Measurements from ENCODE around the gene HS2ST1.
"Not testable (repeated sequence)": the region's sequence is repeated elsewhere in the genome, so short reads cannot be mapped to it uniquely, and the experiment has no call there.

Gene HS2ST1

DNA sequence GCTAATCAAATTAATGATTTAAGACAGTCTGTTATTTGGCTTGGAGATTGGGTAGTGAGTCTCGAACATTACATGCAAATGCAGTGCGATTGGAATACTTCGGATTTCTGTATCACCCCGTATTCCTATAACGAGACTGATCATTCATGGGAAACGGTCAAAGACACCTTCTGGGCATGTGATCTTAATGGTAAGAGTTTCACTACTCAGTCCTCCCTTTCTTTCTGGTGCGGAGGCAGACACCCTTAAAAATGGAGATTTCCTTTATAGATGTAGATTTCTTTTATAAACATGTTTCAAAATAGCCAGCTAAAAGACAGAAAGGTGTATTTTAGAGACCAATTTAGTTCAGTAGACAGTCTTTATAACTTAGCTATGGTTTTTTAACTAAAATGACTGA is 74.4 kb downstream of the HS2ST1 start:
- no peaks in the 10 kb centered on the region for H3K36me3 ChIP-seq (ENCODE audit: control insufficient read depth, insufficient read depth, low read length)
- H3K4me3 ChIP-seq (ENCODE audit: low read length): no peak overlapping the region
- no peaks in the 10 kb centered on the region for H3K4me1 ChIP-seq (ENCODE audit: control insufficient read depth, insufficient read depth, low read length)
- no peak overlapping the region for H3K9ac ChIP-seq (ENCODE audit: low read length)
- H3K27ac ChIP-seq (ENCODE audit: low read depth, low read length): no peak overlapping the region
- H3K27me3 ChIP-seq (ENCODE audit: control insufficient read depth, insufficient read depth, low read length): no peaks in the 10 kb centered on the region

DNA sequence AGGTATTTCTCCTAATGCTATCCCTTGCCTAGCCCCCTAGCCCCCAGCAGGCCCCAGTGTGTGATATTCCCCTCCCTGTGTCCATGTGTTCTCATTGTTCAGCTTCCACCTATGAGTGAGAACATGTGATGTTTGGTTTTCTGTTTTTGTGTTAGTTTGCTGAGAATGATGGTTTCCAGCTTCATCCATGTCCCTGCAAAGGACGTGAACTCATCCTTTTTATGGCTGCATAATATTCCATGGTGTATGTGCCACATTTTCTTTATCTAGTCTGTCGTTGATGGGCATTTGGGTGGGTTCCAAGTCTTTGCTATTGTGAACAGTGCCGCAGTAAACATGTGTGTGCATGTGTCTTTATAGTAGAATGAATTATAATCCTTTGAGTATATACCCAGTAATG is 75.3 kb downstream of the HS2ST1 start:
- H3K4me1 ChIP-seq (ENCODE audit: control insufficient read depth, insufficient read depth, low read length); H3K9ac ChIP-seq (ENCODE audit: low read length); H3K27me3 ChIP-seq (ENCODE audit: control insufficient read depth, insufficient read depth, low read length); H3K36me3 ChIP-seq (ENCODE audit: control insufficient read depth, insufficient read depth, low read length); H3K27ac ChIP-seq (ENCODE audit: low read depth, low read length); H3K4me3 ChIP-seq (ENCODE audit: low read length): not testable (repeated sequence)

DNA sequence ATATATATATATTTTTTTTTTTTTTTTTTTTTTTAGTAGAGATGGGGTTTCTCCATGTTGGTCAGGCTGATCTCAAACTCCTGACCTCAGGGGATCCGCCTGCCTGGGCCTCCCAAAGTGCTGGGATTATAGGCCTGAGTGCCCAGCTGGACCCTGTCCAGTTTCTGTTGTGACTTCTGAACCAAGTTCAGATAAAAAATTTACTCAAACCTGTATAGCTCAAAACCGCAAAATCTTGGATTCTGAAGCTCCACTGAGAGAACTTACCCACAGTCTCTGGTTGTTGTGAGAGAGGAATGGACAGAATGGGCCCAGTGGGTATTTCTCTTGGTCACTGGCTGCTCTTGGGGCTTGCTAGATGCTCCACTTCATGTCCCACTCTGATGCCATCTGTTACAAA is 76.4 kb downstream of the HS2ST1 start:
- Histone ChIP-seq H3K4me1 (ENCODE audit: control insufficient read depth, insufficient read depth, low read length) (no peaks in the 10 kb centered on the region), H3K36me3 (ENCODE audit: control insufficient read depth, insufficient read depth, low read length) (no peaks in the 10 kb centered on the region), H3K9ac (ENCODE audit: low read length) (no peak overlapping the region), H3K4me3 (ENCODE audit: low read length) (no peak overlapping the region), H3K27ac (ENCODE audit: low read depth, low read length) (no peak overlapping the region), H3K27me3 (ENCODE audit: control insufficient read depth, insufficient read depth, low read length) (no peaks in the 10 kb centered on the region)

DNA sequence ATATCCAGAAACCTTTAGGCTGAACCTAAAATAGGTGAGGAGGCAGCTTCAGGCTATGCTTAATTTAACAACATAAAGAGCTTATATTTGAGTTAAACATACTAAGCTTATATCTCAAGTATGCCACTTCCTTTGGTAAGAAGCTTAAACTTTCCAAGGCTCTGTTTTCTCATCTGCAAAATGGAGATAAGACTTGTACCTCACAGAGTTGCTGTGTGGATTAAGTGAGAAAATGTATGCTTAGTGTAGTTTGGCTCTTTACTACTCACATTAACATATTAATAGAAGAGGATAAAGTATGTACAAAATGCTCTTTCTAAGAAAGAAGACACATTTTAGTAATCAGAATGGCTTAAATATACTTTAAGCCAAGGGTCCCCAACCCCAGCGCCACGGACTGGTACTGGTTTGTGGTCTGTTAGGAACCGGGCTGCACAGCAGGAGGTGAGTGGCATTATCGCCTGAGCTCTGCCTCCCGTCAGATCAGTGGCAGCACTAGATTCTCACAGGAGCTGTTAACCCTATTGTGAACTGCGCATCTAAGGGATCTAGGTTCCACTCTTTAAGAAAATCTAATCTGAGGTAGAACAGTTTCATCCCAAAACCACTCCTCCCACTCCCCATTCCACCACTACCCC is 77.2 kb downstream of the HS2ST1 start:
- no peaks in the 10 kb centered on the region for H3K27me3 ChIP-seq (ENCODE audit: control insufficient read depth, insufficient read depth, low read length)
- H3K36me3 ChIP-seq (ENCODE audit: control insufficient read depth, insufficient read depth, low read length): no peaks in the 10 kb centered on the region
- no peaks in the 10 kb centered on the region for H3K4me1 ChIP-seq (ENCODE audit: control insufficient read depth, insufficient read depth, low read length)
- H3K9ac ChIP-seq (ENCODE audit: low read length): no peak overlapping the region
- no peak overlapping the region for H3K27ac ChIP-seq (ENCODE audit: low read depth, low read length)
- no peak overlapping the region for H3K4me3 ChIP-seq (ENCODE audit: low read length)

- H3K4me1 ChIP-seq (ENCODE audit: control insufficient read depth, insufficient read depth, low read length): no peaks in the 10 kb centered on the region
Observed at GRCh38 chr1:86992861-86993260, 78.4 kb downstream of the HS2ST1 start.

GRCh38 chr1:86993269-86993985 is 79.0 kb downstream of the HS2ST1 start:
- Histone ChIP-seq H3K9ac (ENCODE audit: low read length) (no peak overlapping the region), H3K27ac (ENCODE audit: low read depth, low read length) (no peak overlapping the region), H3K27me3 (ENCODE audit: control insufficient read depth, insufficient read depth, low read length) (no peaks in the 10 kb centered on the region)

More at GRCh38 chr1:86992861-86993260, 78.4 kb downstream of the HS2ST1 start:
- H3K9ac ChIP-seq (ENCODE audit: low read length): no peak overlapping the region
- no peaks in the 10 kb centered on the region for H3K36me3 ChIP-seq (ENCODE audit: control insufficient read depth, insufficient read depth, low read length)
- no peaks in the 10 kb centered on the region for H3K27me3 ChIP-seq (ENCODE audit: control insufficient read depth, insufficient read depth, low read length)
- no peak overlapping the region for H3K4me3 ChIP-seq (ENCODE audit: low read length)
- H3K27ac ChIP-seq (ENCODE audit: low read depth, low read length): no peak overlapping the region

DNA sequence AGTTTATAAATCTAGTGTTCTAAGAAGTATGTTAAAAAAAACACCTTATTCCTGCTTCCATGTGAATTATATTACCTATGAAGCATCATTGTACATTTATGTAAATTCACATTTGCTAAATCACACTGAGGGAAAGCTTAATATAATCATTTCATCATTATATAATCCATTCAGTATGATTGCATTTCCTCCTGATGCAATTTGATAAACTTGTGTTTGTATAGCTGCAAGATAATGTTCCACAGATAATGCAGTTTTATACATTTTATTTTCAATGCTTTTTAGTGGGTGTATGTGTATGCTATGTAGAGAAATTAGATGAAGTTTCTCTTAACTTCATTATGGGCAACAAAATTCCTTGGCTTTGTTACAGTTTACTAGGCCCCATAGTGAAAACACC is 79.6 kb downstream of the HS2ST1 start:
- H3K27me3 ChIP-seq (ENCODE audit: control insufficient read depth, insufficient read depth, low read length): no peaks in the 10 kb centered on the region
- no peaks in the 10 kb centered on the region for H3K36me3 ChIP-seq (ENCODE audit: control insufficient read depth, insufficient read depth, low read length)
- no peak overlapping the region for H3K4me3 ChIP-seq (ENCODE audit: low read length)
- no peak overlapping the region for H3K9ac ChIP-seq (ENCODE audit: low read length)
- H3K4me1 ChIP-seq (ENCODE audit: control insufficient read depth, insufficient read depth, low read length): no peaks in the 10 kb centered on the region
- no peak overlapping the region for H3K27ac ChIP-seq (ENCODE audit: low read depth, low read length)

More at GRCh38 chr1:86993269-86993985, 79.0 kb downstream of the HS2ST1 start:
- Histone ChIP-seq H3K4me3 (ENCODE audit: low read length) (no peak overlapping the region), H3K36me3 (ENCODE audit: control insufficient read depth, insufficient read depth, low read length) (no peaks in the 10 kb centered on the region), H3K4me1 (ENCODE audit: control insufficient read depth, insufficient read depth, low read length) (no peaks in the 10 kb centered on the region)

DNA sequence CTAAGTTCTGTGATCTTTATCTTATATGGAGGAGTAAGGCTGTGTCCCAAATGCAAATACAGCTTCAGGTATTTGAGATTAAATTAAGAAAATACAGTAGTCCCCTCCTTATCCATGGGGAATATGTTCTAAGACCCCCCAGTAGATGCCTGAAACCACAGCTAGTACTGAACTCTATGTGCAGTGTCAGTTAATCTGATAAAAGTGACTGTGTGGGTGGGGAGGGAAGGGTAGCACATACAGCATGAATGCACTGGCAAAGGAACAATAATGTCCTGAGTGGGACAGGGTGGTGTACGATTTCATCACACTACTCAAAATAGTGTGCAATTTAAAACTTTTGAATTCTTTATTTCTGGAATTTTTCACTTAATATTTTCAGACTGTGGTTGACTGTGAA is 83.1 kb downstream of the HS2ST1 start:
- H3K4me1 ChIP-seq (ENCODE audit: control insufficient read depth, insufficient read depth, low read length): no peaks in the 10 kb centered on the region
- H3K36me3 ChIP-seq (ENCODE audit: control insufficient read depth, insufficient read depth, low read length): no peaks in the 10 kb centered on the region
- no peak overlapping the region for H3K4me3 ChIP-seq (ENCODE audit: low read length)
- H3K27me3 ChIP-seq (ENCODE audit: control insufficient read depth, insufficient read depth, low read length): no peaks in the 10 kb centered on the region
- no peak overlapping the region for H3K27ac ChIP-seq (ENCODE audit: low read depth, low read length)
- H3K9ac ChIP-seq (ENCODE audit: low read length): no peak overlapping the region

DNA sequence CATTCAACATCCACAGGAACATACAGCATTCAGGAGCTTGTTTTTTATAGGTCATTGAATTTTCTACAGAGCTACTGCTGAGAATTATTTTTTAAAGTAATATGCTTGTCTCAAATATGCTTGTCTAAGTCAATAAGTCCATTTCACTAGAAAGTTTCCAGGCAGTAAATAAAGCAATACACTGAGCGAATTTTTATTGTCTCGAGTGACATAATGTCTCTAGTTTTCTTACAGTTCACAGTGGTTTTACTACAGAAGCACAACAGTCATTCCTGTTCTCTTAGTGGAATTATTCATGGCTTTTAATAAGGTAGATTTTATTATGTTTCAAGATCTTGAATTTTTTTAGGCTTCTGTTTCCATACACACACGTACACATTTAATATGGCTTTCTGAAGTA is 83.8 kb downstream of the HS2ST1 start:
- no peak overlapping the region for H3K4me3 ChIP-seq (ENCODE audit: low read length)
- no peaks in the 10 kb centered on the region for H3K36me3 ChIP-seq (ENCODE audit: control insufficient read depth, insufficient read depth, low read length)
- no peaks in the 10 kb centered on the region for H3K4me1 ChIP-seq (ENCODE audit: control insufficient read depth, insufficient read depth, low read length)
- H3K27me3 ChIP-seq (ENCODE audit: control insufficient read depth, insufficient read depth, low read length): no peaks in the 10 kb centered on the region
- no peak overlapping the region for H3K9ac ChIP-seq (ENCODE audit: low read length)
- no peak overlapping the region for H3K27ac ChIP-seq (ENCODE audit: low read depth, low read length)

DNA sequence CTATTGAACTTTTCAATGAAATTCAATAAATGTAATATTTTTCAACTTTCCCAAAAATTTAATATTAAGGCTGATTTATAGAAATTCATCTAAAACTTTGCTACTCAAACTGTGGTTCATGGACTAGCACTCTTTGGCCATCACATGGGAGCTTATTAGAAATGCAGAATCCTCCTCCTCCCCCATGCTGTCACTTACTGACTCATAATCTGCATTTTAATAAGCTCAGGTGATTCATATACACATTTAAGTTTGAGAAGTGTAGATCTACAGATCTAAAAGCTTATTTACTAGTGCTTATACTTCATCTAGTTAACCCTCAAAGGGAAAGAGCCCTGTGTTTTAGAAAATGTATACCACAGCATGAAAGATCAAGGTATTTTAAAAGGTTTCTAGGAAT is 84.3 kb downstream of the HS2ST1 start:
- Histone ChIP-seq H3K4me3 (ENCODE audit: low read length) (no peak overlapping the region), H3K9ac (ENCODE audit: low read length) (no peak overlapping the region), H3K27me3 (ENCODE audit: control insufficient read depth, insufficient read depth, low read length) (no peaks in the 10 kb centered on the region), H3K36me3 (ENCODE audit: control insufficient read depth, insufficient read depth, low read length) (no peaks in the 10 kb centered on the region), H3K4me1 (ENCODE audit: control insufficient read depth, insufficient read depth, low read length) (no peaks in the 10 kb centered on the region), H3K27ac (ENCODE audit: low read depth, low read length) (no peak overlapping the region)

- no peaks in the 10 kb centered on the region for H3K4me1 ChIP-seq (ENCODE audit: control insufficient read depth, insufficient read depth, low read length)
- H3K9ac ChIP-seq (ENCODE audit: low read length): no peak overlapping the region
- H3K27me3 ChIP-seq (ENCODE audit: control insufficient read depth, insufficient read depth, low read length): no peaks in the 10 kb centered on the region
- no peaks in the 10 kb centered on the region for H3K36me3 ChIP-seq (ENCODE audit: control insufficient read depth, insufficient read depth, low read length)
- H3K27ac ChIP-seq (ENCODE audit: low read depth, low read length): no peak overlapping the region
- H3K4me3 ChIP-seq (ENCODE audit: low read length): no peak overlapping the region
Observed at GRCh38 chr1:87000460-87000859, 86.0 kb downstream of the HS2ST1 start.

- no peak overlapping the region for H3K4me3 ChIP-seq (ENCODE audit: low read length)
- no peak overlapping the region for H3K27ac ChIP-seq (ENCODE audit: low read depth, low read length)
- H3K36me3 ChIP-seq (ENCODE audit: control insufficient read depth, insufficient read depth, low read length): no peaks in the 10 kb centered on the region
- no peaks in the 10 kb centered on the region for H3K4me1 ChIP-seq (ENCODE audit: control insufficient read depth, insufficient read depth, low read length)
- H3K27me3 ChIP-seq (ENCODE audit: control insufficient read depth, insufficient read depth, low read length): no peaks in the 10 kb centered on the region
- H3K9ac ChIP-seq (ENCODE audit: low read length): no peak overlapping the region
Observed at GRCh38 chr1:87004857-87005256, 90.4 kb downstream of the HS2ST1 start.

DNA sequence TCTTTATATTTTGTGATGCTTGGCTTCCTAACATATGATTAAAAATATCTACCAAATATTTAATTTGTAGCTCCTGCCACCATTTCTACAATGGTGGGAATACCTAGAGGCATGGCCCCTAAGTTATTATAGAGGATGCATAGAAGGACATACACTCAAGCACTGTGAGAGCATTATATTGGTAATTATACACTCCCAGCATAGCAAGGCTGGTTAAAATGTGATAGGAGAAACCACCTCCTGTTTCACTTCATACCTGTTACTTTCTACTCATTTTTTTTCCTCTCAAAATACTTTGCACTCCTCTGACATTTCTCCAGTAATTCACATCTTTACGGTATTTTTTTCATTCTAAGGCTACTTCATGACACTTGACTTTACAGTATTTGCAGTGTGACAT is 92.9 kb downstream of the HS2ST1 start:
- Histone ChIP-seq H3K9ac (ENCODE audit: low read length) (no peak overlapping the region), H3K36me3 (ENCODE audit: control insufficient read depth, insufficient read depth, low read length) (no peaks in the 10 kb centered on the region), H3K4me1 (ENCODE audit: control insufficient read depth, insufficient read depth, low read length) (no peaks in the 10 kb centered on the region), H3K4me3 (ENCODE audit: low read length) (no peak overlapping the region), H3K27me3 (ENCODE audit: control insufficient read depth, insufficient read depth, low read length) (no peaks in the 10 kb centered on the region), H3K27ac (ENCODE audit: low read depth, low read length) (no peak overlapping the region)
